ENCODE measurements around the gene TDRD9.

- TF ChIP-seq, protein P1, sequence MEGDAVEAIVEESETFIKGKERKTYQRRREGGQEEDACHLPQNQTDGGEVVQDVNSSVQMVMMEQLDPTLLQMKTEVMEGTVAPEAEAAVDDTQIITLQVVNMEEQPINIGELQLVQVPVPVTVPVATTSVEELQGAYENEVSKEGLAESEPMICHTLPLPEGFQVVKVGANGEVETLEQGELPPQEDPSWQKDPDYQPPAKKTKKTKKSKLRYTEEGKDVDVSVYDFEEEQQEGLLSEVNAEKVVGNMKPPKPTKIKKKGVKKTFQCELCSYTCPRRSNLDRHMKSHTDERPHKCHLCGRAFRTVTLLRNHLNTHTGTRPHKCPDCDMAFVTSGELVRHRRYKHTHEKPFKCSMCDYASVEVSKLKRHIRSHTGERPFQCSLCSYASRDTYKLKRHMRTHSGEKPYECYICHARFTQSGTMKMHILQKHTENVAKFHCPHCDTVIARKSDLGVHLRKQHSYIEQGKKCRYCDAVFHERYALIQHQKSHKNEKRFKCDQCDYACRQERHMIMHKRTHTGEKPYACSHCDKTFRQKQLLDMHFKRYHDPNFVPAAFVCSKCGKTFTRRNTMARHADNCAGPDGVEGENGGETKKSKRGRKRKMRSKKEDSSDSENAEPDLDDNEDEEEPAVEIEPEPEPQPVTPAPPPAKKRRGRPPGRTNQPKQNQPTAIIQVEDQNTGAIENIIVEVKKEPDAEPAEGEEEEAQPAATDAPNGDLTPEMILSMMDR (conservative IDR thresholded peaks at IDR 0.05; ENCODE audit: low read depth, low read length): no peak
- TF ChIP-seq EZH2phosphoT487 (IDR thresholded peaks at IDR 0.05; ENCODE audit: borderline replicate concordance, low read length): no peak
Observed at GRCh38 chr14:104081951-104082464, 153.8 kb downstream of the TDRD9 start.
